HepG2 (cell line): ENCODE measurements around the gene PGS1. TPM values are rescaled to one million over a fixed set of nuclear protein-coding genes. Genes with fewer than 3 reads are reported as not detected.

ENCODE experiments used
- ATAC-seq: fragments of 200-7000 bp; cut with Tn5 transposase; 3 replicates; pipeline ENCODE4 v1.9.1; 2020; ENCODE audit warnings: mild to moderate bottlenecking, moderate library complexity
- BruUV-seq: library from RNA; stranded (reverse); fragments of 400-500 nt; replicated peaks from 2 replicates; lab custom pipeline; 2021; lab: Mats Ljungman, UMichigan
- CTCF ChIA-PET: fragments of 300-600 bp; formaldehyde crosslinking; extraction: SDS; loops from one replicate; lab custom pipeline; 2021; ENCODE audit warnings: low total read pairs, inconsistent platforms, low intra/inter-chr PET ratio; lab: Yijun Ruan, JAX
- POLR2A ChIA-PET: fragments of 350-600 bp; sonication (Branson Sonifier 250); formaldehyde crosslinking; loops from one replicate; lab custom pipeline; 2020; ENCODE audit warnings: antibody characterized with exemption, inconsistent platforms; lab: Yijun Ruan, JAX
- DNase-seq: peaks from one replicate; pipeline ENCODE4 v3.0.0-alpha.2; 2015; ENCODE audit warnings: low spot score
- FAIRE-seq: peaks from 3 replicates; lab custom pipeline; 2011; peaks lifted over from hg19 to GRCh38; lab: Jason Lieb, UNC
- H2AFZ ChIP-seq: one replicate; pipeline ENCODE4 v1.6.1; 2011; ENCODE audit warnings: low read length, inconsistent platforms
- H3K27ac ChIP-seq: fragments of 300-600 bp; 3 replicates; pipeline ENCODE4 v1.8.0; 2011; ENCODE audit warnings: mixed run types, mild to moderate bottlenecking, mixed read lengths, low read length, inconsistent platforms; ENCODE audit not compliant: insufficient read depth; ENCODE audit errors: extremely low read length
- H3K27me3 ChIP-seq, 2 experiments: fragments of 200-600 bp in 1 of 2; 2 replicates in 1 of 2; 3 replicates in 1 of 2; pipeline versions ENCODE4 v1.6.0 to v1.8.0; 2011; ENCODE audit warnings: low read length in 2 of 2, mild to moderate bottlenecking in 2 of 2, moderate library complexity in 2 of 2, inconsistent platforms in 1 of 2; ENCODE audit not compliant: insufficient read depth in 2 of 2, control insufficient read depth in 1 of 2
- H3K36me3 ChIP-seq, 2 experiments: fragments of 200-600 bp in 1 of 2; replicated peaks in 1 of 2; 2 replicates in 1 of 2; 3 replicates in 1 of 2; pipeline versions ENCODE4 v1.5.1 to v1.8.0; 2011; ENCODE audit warnings: low read length in 2 of 2, inconsistent platforms in 1 of 2; ENCODE audit not compliant: insufficient read depth in 2 of 2, control insufficient read depth in 1 of 2
- H3K4me1 ChIP-seq: 2 replicates; pipeline ENCODE4 v1.5.1; 2012; ENCODE audit warnings: low read length, inconsistent platforms; ENCODE audit not compliant: insufficient read depth
- H3K4me2 ChIP-seq: 2 replicates; pipeline ENCODE4 v1.6.0; 2011; ENCODE audit warnings: low read depth, low read length, inconsistent platforms
- H3K4me3 ChIP-seq, 3 experiments: fragments of 200-600 bp in 1 of 3; sonication (generic), shearing (Covaris generic) in 1 of 3; replicated peaks in 1 of 3; 2 replicates each; pipeline ENCODE4 v1.5.1; 2011 to 2016; ENCODE audit warnings: low read length in 3 of 3, inconsistent platforms in 2 of 3, low read depth in 2 of 3, mild to moderate bottlenecking in 2 of 3, control low read depth in 1 of 3, mixed read lengths in 1 of 3; ENCODE audit not compliant: insufficient read depth in 1 of 3
- H3K79me2 ChIP-seq: one replicate; pipeline ENCODE4 v1.6.1; 2011; ENCODE audit warnings: low read length, inconsistent platforms; ENCODE audit not compliant: insufficient read depth
- H3K9ac ChIP-seq: 2 replicates; pipeline ENCODE4 v1.6.0; 2011; ENCODE audit warnings: mild to moderate bottlenecking, low read depth, low read length, inconsistent platforms; ENCODE audit not compliant: insufficient read depth
- H3K9me3 ChIP-seq: 2 replicates; pipeline ENCODE4 v1.5.1; 2012; ENCODE audit warnings: mild to moderate bottlenecking, low read length
- H4K20me1 ChIP-seq: 2 replicates; pipeline ENCODE4 v1.6.0; 2011; ENCODE audit warnings: inconsistent platforms, mild to moderate bottlenecking, low read length, moderate library complexity; ENCODE audit not compliant: insufficient read depth
- BCL3 ChIP-seq: sonication (generic); formaldehyde crosslinking; IDR thresholded peaks from 2 replicates; pipeline ENCODE4 v1.5.1; 2020; ENCODE audit warnings: mild to moderate bottlenecking, missing genetic modification reagents, moderate library complexity
- CENPX ChIP-seq: sonication (generic); formaldehyde crosslinking; IDR thresholded peaks from 2 replicates; pipeline ENCODE4 v1.9.0; 2021; ENCODE audit warnings: mild to moderate bottlenecking, missing genetic modification reagents, moderate library complexity
- FOXO1 ChIP-seq: sonication (generic); formaldehyde crosslinking; IDR thresholded peaks from 2 replicates; pipeline ENCODE4 v1.4.0; 2020; ENCODE audit warnings: missing genetic modification reagents
- ISX ChIP-seq: sonication (generic); formaldehyde crosslinking; conservative IDR thresholded peaks from 2 replicates; pipeline ENCODE4 v1.5.0; 2020; ENCODE audit warnings: missing genetic modification reagents
- MED8 ChIP-seq: sonication (generic); formaldehyde crosslinking; IDR thresholded peaks from 2 replicates; pipeline ENCODE4 v1.8.1; 2023; ENCODE audit warnings: mild to moderate bottlenecking, missing genetic modification reagents; ENCODE audit not compliant: insufficient replicate concordance
- MEIS2 ChIP-seq: sonication (generic); formaldehyde crosslinking; IDR thresholded peaks from 2 replicates; pipeline ENCODE4 v1.9.0; 2021; ENCODE audit warnings: mild to moderate bottlenecking, missing genetic modification reagents
- NR3C1 ChIP-seq: sonication (generic); formaldehyde crosslinking; IDR thresholded peaks from 2 replicates; pipeline ENCODE4 v1.4.0; 2020; ENCODE audit warnings: missing genetic modification reagents
- RAD21 ChIP-seq: fragments of 450-650 bp; formaldehyde crosslinking; IDR thresholded peaks from 2 replicates; pipeline ENCODE4 v1.5.0; 2020; ENCODE audit warnings: mild to moderate bottlenecking
- RAD51 ChIP-seq: fragments of 450-650 bp; IDR thresholded peaks from 2 replicates; pipeline ENCODE4 v1.6.1; 2016; ENCODE audit warnings: borderline replicate concordance
- RELA ChIP-seq: sonication (generic); formaldehyde crosslinking; IDR thresholded peaks from 2 replicates; pipeline ENCODE4 v1.4.0; 2020; ENCODE audit warnings: missing genetic modification reagents
- SOX6 ChIP-seq, 2 experiments: fragments of 450-650 bp in 1 of 2; sonication (generic) in 1 of 2; formaldehyde crosslinking in 1 of 2; IDR thresholded peaks; 2 replicates each; pipeline versions ENCODE4 v1.4.0 to v1.6.1; 2017 to 2020; ENCODE audit warnings: antibody characterized with exemption in 1 of 2, mild to moderate bottlenecking in 1 of 2, missing genetic modification reagents in 1 of 2
- STAT5B ChIP-seq: sonication (generic); formaldehyde crosslinking; IDR thresholded peaks from 2 replicates; pipeline ENCODE4 v1.4.0; 2020; ENCODE audit warnings: missing genetic modification reagents
- ZKSCAN1 ChIP-seq: fragments of 150-350 bp; IDR thresholded peaks from 2 replicates; pipeline ENCODE4 v1.6.1; 2014; ENCODE audit warnings: low read length
- ZMYM4 ChIP-seq: sonication (generic); formaldehyde crosslinking; IDR thresholded peaks from 2 replicates; pipeline ENCODE4 v1.8.1; 2023; ENCODE audit warnings: mild to moderate bottlenecking, missing genetic modification reagents
- ZNF235 ChIP-seq: sonication (generic); formaldehyde crosslinking; IDR thresholded peaks from 2 replicates; pipeline ENCODE4 v1.8.1; 2023; ENCODE audit warnings: mild to moderate bottlenecking, missing genetic modification reagents, borderline replicate concordance
- ZNF446 ChIP-seq: sonication (generic); formaldehyde crosslinking; IDR thresholded peaks from 2 replicates; pipeline ENCODE4 v1.5.0; 2020; ENCODE audit warnings: mild to moderate bottlenecking, missing genetic modification reagents
- ZNF501 ChIP-seq: sonication (generic); formaldehyde crosslinking; IDR thresholded peaks from 2 replicates; pipeline ENCODE4 v1.5.1; 2020; ENCODE audit warnings: mild to moderate bottlenecking, moderate library complexity, missing genetic modification reagents
- ZNF513 ChIP-seq: sonication (generic); formaldehyde crosslinking; conservative IDR thresholded peaks from 2 replicates; pipeline ENCODE4 v1.5.0; 2020; ENCODE audit warnings: missing genetic modification reagents
- ZNF546 ChIP-seq: sonication (generic); formaldehyde crosslinking; conservative IDR thresholded peaks from 2 replicates; pipeline ENCODE4 v1.8.1; 2023; ENCODE audit warnings: mild to moderate bottlenecking, missing genetic modification reagents
- WGBS: methylation state at CpG from one replicate; pipeline ENCODE4 v1.1.6; 2017; ENCODE audit warnings: low lambda C conversion rate; 5-methylcytosine and 5-hydroxymethylcytosine counted together
- in situ Hi-C: cut with HindIII; loops from 2 replicates; pipeline ENCODE4 v1.10.0; 2017; ENCODE audit warnings: low pct_unique_long_range_greater_than_20kb; ENCODE audit not compliant: extremely low pct_ligation_motif_present
- intact Hi-C: fragments of 100-400 bp; cut with micrococcal nuclease; formaldehyde crosslinking; loops from one replicate; pipeline ENCODE4 v1.10.0; 2022; ENCODE audit not compliant: unreplicated experiment
- polyA plus RNA-seq, 8 experiments: library from polyadenylated mRNA; depleted of rRNA in 3 of 8; stranded (reverse) in 7 of 8; unstranded in 1 of 8; fragments of >200 nt; fragmentation: Illumina TruSeq in 4 of 8; extraction: Trizol in 4 of 8; gene quantifications; 2 replicates each; pipeline versions ENCODE4 v1.2.1 to v1.2.3, GENCODE V29; 2011 to 2016; ENCODE audit warnings: low read depth in 4 of 8, missing spikeins in 1 of 8, mixed read lengths in 1 of 8; ENCODE audit not compliant: insufficient read depth in 1 of 8
- total RNA-seq, 5 experiments: library from RNA; depleted of rRNA; stranded (reverse); fragments of >200 nt; fragmentation: Illumina TruSeq; extraction: Trizol; gene quantifications; 2 replicates each; pipeline ENCODE4 v1.2.3, GENCODE V29; 2016; ENCODE audit warnings: low read depth in 1 of 5

The PGS1 gene
- total and polyA plus RNA-seq, 2 of the 13 experiments (the other 11 are each of a cell fraction or from before 2014, with no cell fraction given), result 25.9 to 31.5 TPM

- TF ChIP-seq FOXO1 (CRISPR knock-in tag) (no peak), NR3C1 (CRISPR knock-in tag) (no peak)
These were observed 28.5 kb downstream of the PGS1 start (continued) for GRCh38 chr17:78406920-78407319.

GRCh38 chr17:78407387-78408000 is 29.0 kb downstream of the PGS1 start:
- ChIA-PET POLR2A (no interaction called here), CTCF (no interaction called here)
- no peak for FAIRE-seq

More at GRCh38 chr17:78407387-78408000, 29.0 kb downstream of the PGS1 start:
- H2AFZ ChIP-seq, result no peak overlapping the region
- TF ChIP-seq ZNF501 (CRISPR knock-in tag) (no peak), RAD51 (no peak), RELA (CRISPR knock-in tag) (no peak), BCL3 (CRISPR knock-in tag) (no peak), ISX (CRISPR knock-in tag) (no peak), MED8 (CRISPR knock-in tag) (no peak), ZNF446 (no peak), RAD21 (no peak), SOX6 (IDR thresholded peaks at IDR 0.05) (no peak), SOX6 (CRISPR knock-in tag; IDR thresholded peaks at IDR 0.05) (no peak), STAT5B (CRISPR knock-in tag) (no peak), ZNF235 (CRISPR knock-in tag) (no peak), ZNF546 (no peak), ZMYM4 (no peak), MEIS2 (CRISPR knock-in tag) (no peak), CENPX (CRISPR knock-in tag) (no peak), ZNF513 (CRISPR knock-in tag) (no peak), ZKSCAN1 (no peak)
- TF ChIP-seq, all 625 proteins: peak for 0
- no peaks in the 10 kb centered on the region for H3K9me3 ChIP-seq
- ATAC-seq (no peak), DNase-seq (no peak)
- no TSS peak for BruUV-seq
- in situ Hi-C loops (no loop called here), intact Hi-C loops (no loop called here)
- H3K36me3 ChIP-seq, result peaks cover 21 to 61% of the 10 kb centered on the region in 2 experiments; a peak in 4 of 5 replicates
- peaks cover 21% of the 10 kb centered on the region; the same call in 1 of the 2 replicates for H4K20me1 ChIP-seq
- H3K9ac ChIP-seq, result no peak overlapping the region
- no peaks in the 10 kb centered on the region for H3K79me2 ChIP-seq
- H3K27ac ChIP-seq, result no peak overlapping the region
- no peaks in the 10 kb centered on the region for H3K4me1 ChIP-seq
- WGBS, result 96% methylated on average over 6 of the region's 7 CpGs
- no peak overlapping the region for H3K4me2 ChIP-seq
- H3K4me3 ChIP-seq, result no peak overlapping the region
- H3K27me3 ChIP-seq, result no peaks in the 10 kb centered on the region
